ENCODE results near the gene LMO1. TPM values are rescaled to one million over a fixed set of nuclear protein-coding genes. Genes with fewer than 3 reads are reported as not detected.

Gene LMO1
- total and polyA plus RNA-seq, 2 experiments from 2014 or later: 0.33 TPM; not detected in 1

DNA sequence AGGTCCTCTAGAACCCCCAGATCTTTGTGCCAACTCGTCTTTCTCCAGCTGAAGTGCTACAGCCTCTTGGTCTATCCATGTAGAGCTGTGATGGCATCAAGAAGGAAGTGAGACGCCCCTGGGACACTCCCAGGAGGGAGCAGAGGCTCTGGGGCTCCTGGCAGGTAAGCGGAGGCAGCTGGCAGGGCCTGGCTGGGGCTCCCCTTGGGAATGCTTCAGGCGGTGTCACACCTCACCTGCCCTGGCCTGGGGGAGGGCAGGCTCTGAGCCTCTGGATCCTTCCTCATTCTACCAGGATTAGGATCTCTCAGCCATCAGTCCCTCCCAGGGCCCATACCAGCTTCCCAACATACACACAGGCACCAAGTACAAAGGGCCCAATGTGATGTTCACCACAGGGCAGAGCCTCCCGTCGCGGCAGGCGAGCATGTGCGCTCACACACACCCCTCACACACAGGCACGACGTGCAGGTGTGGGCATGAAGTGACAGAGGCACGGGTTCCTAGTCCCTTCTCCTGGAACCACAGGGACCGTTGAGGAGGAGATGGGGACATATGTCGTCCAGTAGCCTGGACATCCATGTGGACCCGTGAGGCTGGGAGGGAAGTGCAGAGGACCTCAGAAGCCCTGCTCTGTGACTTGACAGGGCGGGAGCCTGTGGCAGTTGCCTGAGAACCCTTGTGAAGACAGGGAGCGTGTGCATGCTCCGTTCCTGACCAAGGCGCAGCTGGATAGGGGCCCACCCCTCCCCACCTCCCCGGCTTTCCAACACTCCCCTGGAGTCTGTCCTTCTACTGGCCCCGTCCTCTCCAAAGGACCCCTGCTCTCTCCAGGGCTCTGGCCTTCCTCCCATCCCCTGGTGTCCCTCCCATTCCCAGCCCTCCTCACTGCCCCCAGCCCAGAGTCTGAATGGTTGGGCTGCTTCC, 32.5 kb downstream of the LMO1 start:
- TF ChIP-seq, protein P1, sequence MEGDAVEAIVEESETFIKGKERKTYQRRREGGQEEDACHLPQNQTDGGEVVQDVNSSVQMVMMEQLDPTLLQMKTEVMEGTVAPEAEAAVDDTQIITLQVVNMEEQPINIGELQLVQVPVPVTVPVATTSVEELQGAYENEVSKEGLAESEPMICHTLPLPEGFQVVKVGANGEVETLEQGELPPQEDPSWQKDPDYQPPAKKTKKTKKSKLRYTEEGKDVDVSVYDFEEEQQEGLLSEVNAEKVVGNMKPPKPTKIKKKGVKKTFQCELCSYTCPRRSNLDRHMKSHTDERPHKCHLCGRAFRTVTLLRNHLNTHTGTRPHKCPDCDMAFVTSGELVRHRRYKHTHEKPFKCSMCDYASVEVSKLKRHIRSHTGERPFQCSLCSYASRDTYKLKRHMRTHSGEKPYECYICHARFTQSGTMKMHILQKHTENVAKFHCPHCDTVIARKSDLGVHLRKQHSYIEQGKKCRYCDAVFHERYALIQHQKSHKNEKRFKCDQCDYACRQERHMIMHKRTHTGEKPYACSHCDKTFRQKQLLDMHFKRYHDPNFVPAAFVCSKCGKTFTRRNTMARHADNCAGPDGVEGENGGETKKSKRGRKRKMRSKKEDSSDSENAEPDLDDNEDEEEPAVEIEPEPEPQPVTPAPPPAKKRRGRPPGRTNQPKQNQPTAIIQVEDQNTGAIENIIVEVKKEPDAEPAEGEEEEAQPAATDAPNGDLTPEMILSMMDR (IDR thresholded peaks at IDR 0.05; ENCODE audit: poor library complexity): no peak
- no peak for TF ChIP-seq EZH2 (IDR thresholded peaks at IDR 0.05; ENCODE audit: borderline replicate concordance)
- TF ChIP-seq EZH2phosphoT487 (IDR thresholded peaks at IDR 0.05; ENCODE audit: low read depth, severe bottlenecking, unreplicated experiment): no peak
- no peak for DNase-seq (ENCODE audit: low spot score)
- Histone ChIP-seq H2AFZ (no peak overlapping the region), H3K4me2 (no peak overlapping the region), H3K27ac (no peak overlapping the region), H3K4me3 (no peak overlapping the region), H3K36me3 (replicated peaks; ENCODE audit: insufficient read depth, low read depth) (no peaks in the 10 kb centered on the region), H3K4me1 (ENCODE audit: insufficient read depth) (no peaks in the 10 kb centered on the region), H4K20me1 (ENCODE audit: insufficient read depth, poor library complexity, severe bottlenecking) (no peaks in the 10 kb centered on the region), H3K9me3 (ENCODE audit: low read depth) (no peaks in the 10 kb centered on the region), H3K79me2 (no peaks in the 10 kb centered on the region), H3K9me2 (replicated peaks; ENCODE audit: insufficient read depth) (no peaks in the 10 kb centered on the region), H3K27me3 (no peaks in the 10 kb centered on the region)
- 92% methylated on average over 20 of the region's 21 CpGs for WGBS (ENCODE audit: low lambda C conversion rate, missing lambda C conversion rate)

DNA sequence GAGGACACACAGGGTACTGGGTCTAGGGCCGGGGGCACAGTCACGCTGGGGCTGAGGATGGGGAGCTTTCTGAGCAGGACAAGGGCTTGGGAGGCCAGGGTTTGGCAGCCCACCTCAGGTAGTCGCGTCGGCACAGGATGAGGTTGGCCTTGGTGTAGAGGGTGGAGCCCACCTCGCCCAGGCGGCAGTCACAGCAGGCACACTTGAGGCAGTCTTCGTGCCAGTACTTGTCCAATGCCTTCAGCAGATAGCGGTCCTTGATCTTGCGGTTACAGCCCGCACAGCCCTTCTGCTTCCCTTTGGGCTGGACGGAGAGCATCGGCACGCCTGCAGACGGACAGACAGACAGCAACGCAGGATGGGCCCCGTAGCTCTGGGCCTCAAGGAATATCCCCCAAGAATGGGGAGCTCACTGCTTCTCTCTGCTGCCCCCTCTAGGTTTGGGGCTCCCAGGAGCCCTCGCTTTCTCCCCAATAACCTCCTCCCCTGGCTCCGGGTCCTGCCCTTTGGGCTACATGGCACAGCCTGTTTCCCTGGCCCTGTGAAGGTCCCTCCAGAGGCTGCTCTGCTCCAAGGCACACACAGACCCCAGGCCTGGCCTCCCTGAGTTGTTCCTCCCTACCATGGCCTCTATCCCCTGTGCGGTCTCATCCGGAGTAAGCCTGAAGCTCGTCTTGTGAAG, 33.4 kb downstream of the LMO1 start:
- 98% methylated on average over 22 of the region's 22 CpGs for WGBS (ENCODE audit: low lambda C conversion rate, missing lambda C conversion rate)
- H3K4me2 ChIP-seq: no peak overlapping the region
- H3K9me2 ChIP-seq (replicated peaks; ENCODE audit: insufficient read depth): no peaks in the 10 kb centered on the region
- DNase-seq (ENCODE audit: low spot score): no peak
- H3K9me3 ChIP-seq (ENCODE audit: low read depth): no peaks in the 10 kb centered on the region
- H3K27ac ChIP-seq: no peak overlapping the region
- no peaks in the 10 kb centered on the region for H3K27me3 ChIP-seq
- no peaks in the 10 kb centered on the region for H4K20me1 ChIP-seq (ENCODE audit: insufficient read depth, poor library complexity, severe bottlenecking)
- no peaks in the 10 kb centered on the region for H3K79me2 ChIP-seq
- no peaks in the 10 kb centered on the region for H3K36me3 ChIP-seq (replicated peaks; ENCODE audit: insufficient read depth, low read depth)
- no peak overlapping the region for H3K4me3 ChIP-seq
- no peaks in the 10 kb centered on the region for H3K4me1 ChIP-seq (ENCODE audit: insufficient read depth)
- no peak overlapping the region for H2AFZ ChIP-seq
- TF ChIP-seq, protein P1 (IDR thresholded peaks at IDR 0.05; ENCODE audit: poor library complexity): no peak
- no peak for TF ChIP-seq EZH2 (IDR thresholded peaks at IDR 0.05; ENCODE audit: borderline replicate concordance)
- TF ChIP-seq EZH2phosphoT487 (IDR thresholded peaks at IDR 0.05; ENCODE audit: low read depth, severe bottlenecking, unreplicated experiment): no peak

DNA sequence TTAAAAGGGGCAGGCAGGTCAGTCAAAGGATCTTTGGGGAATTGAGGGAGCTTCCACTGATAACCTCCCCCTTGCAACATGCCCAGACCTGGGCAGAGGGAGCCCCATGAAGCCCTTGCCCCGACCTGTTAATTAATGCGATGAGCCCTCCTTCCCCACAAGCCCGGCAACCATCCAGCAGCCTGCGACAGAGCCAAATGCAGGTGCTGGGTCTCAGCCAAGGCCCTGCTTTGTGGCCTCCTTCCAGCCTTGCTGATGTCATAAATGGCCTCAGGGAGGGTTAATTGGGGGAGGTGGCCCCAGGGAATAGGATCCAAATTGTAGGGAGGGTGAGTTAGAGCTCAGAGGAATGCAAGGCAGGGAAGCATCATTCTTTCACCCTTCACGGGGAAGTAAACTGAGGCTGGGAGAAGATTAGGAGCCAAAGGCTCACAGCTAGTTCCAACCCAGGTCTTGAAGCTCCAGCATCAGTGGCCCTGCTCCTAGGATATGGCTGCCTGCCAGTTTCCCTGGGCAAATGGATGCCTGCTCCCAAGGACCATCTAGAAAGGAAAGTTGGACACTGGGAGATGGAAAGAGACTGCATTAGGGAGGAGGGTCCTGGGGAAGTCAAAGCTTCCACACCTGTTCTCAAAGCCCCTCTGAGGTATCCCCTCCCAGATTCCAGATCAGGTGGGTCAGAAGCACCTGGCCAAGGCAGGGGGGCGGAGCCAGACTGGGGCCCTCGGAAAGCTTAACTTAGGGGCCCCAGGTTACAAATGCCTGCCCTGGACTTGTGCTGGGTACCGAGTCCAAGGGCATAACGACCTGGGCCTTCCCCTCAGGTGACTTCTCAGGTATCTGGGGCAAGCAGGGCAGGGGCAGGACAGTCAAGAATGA, 34.1 kb downstream of the LMO1 start:
- H2AFZ ChIP-seq: no peak overlapping the region
- no peaks in the 10 kb centered on the region for H3K4me1 ChIP-seq (ENCODE audit: insufficient read depth)
- DNase-seq (ENCODE audit: low spot score): no peak
- no peaks in the 10 kb centered on the region for H3K27me3 ChIP-seq
- TF ChIP-seq EZH2 (IDR thresholded peaks at IDR 0.05; ENCODE audit: borderline replicate concordance) (no peak), EZH2phosphoT487 (IDR thresholded peaks at IDR 0.05; ENCODE audit: low read depth, severe bottlenecking, unreplicated experiment) (no peak)
- TF ChIP-seq, protein P1 (IDR thresholded peaks at IDR 0.05; ENCODE audit: poor library complexity): no peak
- H3K4me3 ChIP-seq: no peak overlapping the region
- WGBS (ENCODE audit: low lambda C conversion rate, missing lambda C conversion rate): 85% methylated on average over 9 of the region's 9 CpGs
- no peaks in the 10 kb centered on the region for H3K9me2 ChIP-seq (replicated peaks; ENCODE audit: insufficient read depth)
- H4K20me1 ChIP-seq (ENCODE audit: insufficient read depth, poor library complexity, severe bottlenecking): no peaks in the 10 kb centered on the region
- no peaks in the 10 kb centered on the region for H3K79me2 ChIP-seq
- no peaks in the 10 kb centered on the region for H3K36me3 ChIP-seq (replicated peaks; ENCODE audit: insufficient read depth, low read depth)
- H3K4me2 ChIP-seq: no peak overlapping the region
- no peaks in the 10 kb centered on the region for H3K9me3 ChIP-seq (ENCODE audit: low read depth)
- H3K27ac ChIP-seq: no peak overlapping the region
